K562 (cell line): ENCODE measurements around the gene SIM2. TPM values are rescaled to one million over a fixed set of nuclear protein-coding genes. Genes with fewer than 3 reads are reported as not detected.

ENCODE experiments used
- ATF1 ChIP-seq, 2 experiments: fragments of 450-650 bp in 1 of 2; IDR thresholded peaks; 2 replicates each; pipeline ENCODE4 v1.6.1; 2016; ENCODE audit warnings: missing compliant biosample characterization in 1 of 2, missing genetic modification characterization in 1 of 2
- BRF1 ChIP-seq: IDR thresholded peaks from 3 replicates; pipeline ENCODE4 v1.6.1; 2011; ENCODE audit warnings: borderline replicate concordance, mild to moderate bottlenecking; ENCODE audit not compliant: insufficient read length; ENCODE audit errors: extremely low read depth
- CTCFL ChIP-seq: IDR thresholded peaks from 2 replicates; pipeline ENCODE4 v1.6.1; 2011; ENCODE audit warnings: borderline replicate concordance, low read depth, mild to moderate bottlenecking, moderate library complexity, low read length; ENCODE audit not compliant: insufficient read depth, poor library complexity, severe bottlenecking
- MNT ChIP-seq, 2 experiments: fragments of 450-650 bp; conservative IDR thresholded peaks; 2 replicates each; pipeline ENCODE4 v1.6.1; 2017; ENCODE audit warnings: mild to moderate bottlenecking in 2 of 2, moderate library complexity in 2 of 2
- REST ChIP-seq, 2 experiments: fragments of 450-650 bp; formaldehyde crosslinking in 1 of 2; IDR thresholded peaks; 2 replicates each; pipeline versions ENCODE4 v1.4.0 to v1.6.1; 2014 to 2020; ENCODE audit warnings: mild to moderate bottlenecking in 2 of 2, borderline replicate concordance in 1 of 2, low read depth in 1 of 2
- ZBTB7A ChIP-seq: IDR thresholded peaks from 2 replicates; pipeline ENCODE4 v1.6.1; 2011; ENCODE audit warnings: low read depth, mild to moderate bottlenecking, low read length, moderate library complexity, borderline replicate concordance; ENCODE audit not compliant: control insufficient read depth
- polyA plus RNA-seq, 8 experiments: library from polyadenylated mRNA; depleted of rRNA in 4 of 8; stranded (reverse) in 5 of 8; unstranded in 3 of 8; fragments of >200 nt; fragmentation: Nextera tagmentation in 2 of 8; fragmentation: Illumina TruSeq in 1 of 8; extraction: Ambion mirVana in 2 of 8; extraction: Trizol in 1 of 8; gene quantifications; 2 replicates each; pipeline versions ENCODE4 v1.2.1 to v1.2.3, GENCODE V29; 2011 to 2014; ENCODE audit warnings: inconsistent platforms in 1 of 8, missing spikeins in 1 of 8
- total RNA-seq, 7 experiments: library from RNA; depleted of rRNA in 6 of 7; stranded (reverse); fragments of >200 nt in 6 of 7; fragmentation: Illumina TruSeq in 2 of 7; extraction: Trizol in 2 of 7; gene quantifications; 2 replicates each; pipeline versions ENCODE4 v1.2.1 to v1.2.3, GENCODE V29; 2011 to 2021; ENCODE audit warnings: low replicate concordance in 1 of 7
- TF ChIP-seq, protein P1 (sequence below), 2 experiments: fragments of 450-650 bp in 1 of 2; sonication (generic) in 1 of 2; formaldehyde crosslinking in 1 of 2; IDR thresholded peaks in 1 of 2; conservative IDR thresholded peaks in 1 of 2; 2 replicates each; pipeline versions ENCODE4 v1.6.1 to v1.8.1; 2016 to 2023; ENCODE audit warnings: mild to moderate bottlenecking in 2 of 2, moderate library complexity in 2 of 2, inconsistent platforms in 1 of 2, missing genetic modification reagents in 1 of 2

SIM2 gene
- total and polyA plus RNA-seq, 9 of the 15 experiments (the other 6 are each of a cell fraction or from before 2014, with no cell fraction given): 0.07 to 0.11 (median 0.08) TPM; not detected in 6

DNA sequence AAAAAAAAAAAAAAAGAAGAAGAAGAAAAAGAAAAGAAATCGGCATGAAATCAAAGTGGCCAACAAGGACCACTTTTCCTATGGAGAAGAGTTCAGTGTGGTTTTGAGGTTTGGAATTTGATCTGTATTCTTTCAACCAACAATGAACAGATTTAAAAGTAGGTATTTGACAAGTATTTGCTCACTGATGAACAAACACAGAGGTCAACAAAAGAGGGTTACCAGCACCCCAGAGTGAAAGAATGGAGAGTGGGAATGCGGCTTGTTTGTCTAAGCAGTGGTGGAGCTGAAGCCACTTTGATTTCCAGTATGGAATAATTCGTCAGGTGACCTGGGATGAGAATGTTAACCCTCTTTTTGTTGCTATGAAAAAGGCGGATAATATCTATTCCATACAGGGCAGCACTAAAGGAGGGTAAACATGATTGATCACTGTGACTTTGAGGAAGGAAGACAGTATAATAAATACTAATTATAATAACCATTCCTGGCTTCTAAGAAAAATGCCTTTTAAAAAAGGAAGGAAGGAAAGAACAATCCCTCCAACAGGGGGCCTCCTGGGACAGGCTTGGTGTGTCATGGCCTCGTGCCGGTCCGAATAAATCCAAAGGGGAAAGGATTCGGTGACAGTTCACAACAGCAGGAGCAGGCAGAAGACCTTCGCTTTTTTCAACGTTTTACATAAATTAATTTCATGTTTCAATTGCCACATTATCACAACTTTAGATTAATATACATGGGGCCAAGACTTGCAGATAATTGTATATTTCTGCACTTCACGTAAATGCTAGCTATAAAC lies 37.2 kb upstream of the SIM2 start (continued):
- TF ChIP-seq CTCFL (peak; percentile 79), REST (IDR thresholded peaks at IDR 0.05; ENCODE audit: borderline replicate concordance) (peak; percentile 63; the same call in 1 of the 2 replicates), REST (CRISPR knock-in tag; IDR thresholded peaks at IDR 0.05; ENCODE audit: low read depth) (no peak), ATF1 (CRISPR knock-in tag; IDR thresholded peaks at IDR 0.05) (no peak), ATF1 (tag; IDR thresholded peaks at IDR 0.05) (0 out of 2 replicates have a peak, but pooled peaks have one; percentile 23), MNT (conservative IDR thresholded peaks at IDR 0.05) (peak in 1 of 2 experiments; percentile 57; a peak in 3 of 4 replicates), BRF1 (no peak), ZBTB7A (no peak)
- TF ChIP-seq, protein P1, sequence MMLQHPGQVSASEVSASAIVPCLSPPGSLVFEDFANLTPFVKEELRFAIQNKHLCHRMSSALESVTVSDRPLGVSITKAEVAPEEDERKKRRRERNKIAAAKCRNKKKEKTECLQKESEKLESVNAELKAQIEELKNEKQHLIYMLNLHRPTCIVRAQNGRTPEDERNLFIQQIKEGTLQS (IDR thresholded peaks at IDR 0.05): no peak
- TF ChIP-seq, protein P1 (CRISPR knock-in tag; conservative IDR thresholded peaks at IDR 0.05): 0 out of 2 replicates have a peak, but pooled peaks have one; percentile 14
